Heart left ventricle (tissue), 16 donors: ENCODE measurements around the gene CAND2. TPM values are rescaled to one million over a fixed set of nuclear protein-coding genes. Genes with fewer than 3 reads are reported as not detected.

ENCODE experiments used
- ATAC-seq, 4 donors: fragments of 200-7000 bp; cut with Tn5 transposase; one replicate each; pipeline ENCODE4 v1.9.1; 2020 to 2022; ENCODE audit warnings: moderate library complexity in 4 of 4, mild to moderate bottlenecking in 3 of 4, moderate number of reproducible peaks in 1 of 4
- DNase-seq, 5 donors: peaks; one replicate each; pipeline ENCODE4 v3.0.0-alpha.2; 2020
- H3K27ac ChIP-seq, 12 donors: fragments of 200-600 bp; sonication (generic) in 4 of 12; one replicate each; pipeline versions ENCODE4 v1.5.0 to v1.8.0; 2016 to 2022; ENCODE audit warnings: mild to moderate bottlenecking in 2 of 12
- H3K27me3 ChIP-seq, 9 donors: fragments of 200-600 bp; sonication (generic) in 2 of 9; one replicate each; pipeline versions ENCODE4 v1.5.1 to v1.8.0; 2016 to 2022; ENCODE audit warnings: mild to moderate bottlenecking in 3 of 9
- H3K36me3 ChIP-seq, 9 donors: fragments of 200-600 bp; sonication (generic) in 2 of 9; one replicate each; pipeline versions ENCODE4 v1.5.0 to v1.8.0; 2018 to 2022; ENCODE audit warnings: mild to moderate bottlenecking in 2 of 9
- H3K4me1 ChIP-seq, 12 donors: fragments of 200-600 bp; sonication (generic) in 4 of 12; one replicate each; pipeline versions ENCODE4 v1.5.0 to v1.8.0; 2016 to 2022; ENCODE audit warnings: mild to moderate bottlenecking in 3 of 12
- H3K4me3 ChIP-seq, 12 donors: fragments of 200-600 bp; sonication (generic) in 4 of 12; one replicate each; pipeline versions ENCODE4 v1.5.0 to v1.8.0; 2017 to 2022; ENCODE audit warnings: mild to moderate bottlenecking in 9 of 12, moderate library complexity in 4 of 12
- H3K9me3 ChIP-seq, 12 donors: fragments of 200-600 bp; sonication (generic) in 4 of 12; one replicate each; pipeline versions ENCODE4 v1.5.0 to v1.8.0; 2016 to 2022; ENCODE audit warnings: mild to moderate bottlenecking in 1 of 12
- CTCF ChIP-seq, 12 donors: fragments of 200-600 bp; sonication (generic) in 4 of 12; IDR thresholded peaks; one replicate each; pipeline versions ENCODE4 v1.5.0 to v1.8.0; 2018 to 2022; ENCODE audit warnings: antibody characterized with exemption in 12 of 12, mild to moderate bottlenecking in 5 of 12
- POLR2A ChIP-seq, 2 donors: fragments of 450-650 bp; IDR thresholded peaks; one replicate each; pipeline ENCODE4 v1.6.1; 2017; ENCODE audit warnings: antibody characterized with exemption in 2 of 2, mild to moderate bottlenecking in 2 of 2, moderate library complexity in 2 of 2
- WGBS, 4 donors: extraction: QIAGEN DNeasy Blood & Tissue Kit in 2 of 4; methylation state at CpG; one replicate each; pipeline versions ENCODE4 v1.1.5 to v1.1.7; 2013 to 2018; 5-methylcytosine and 5-hydroxymethylcytosine counted together
- intact Hi-C, 10 donors: fragments of 100-400 bp; cut with DNase I; formaldehyde crosslinking; loops; one replicate each; pipeline versions ENCODE4 v1.11.1 to v1.14.2; 2022
- polyA plus RNA-seq, 2 donors: library from polyadenylated mRNA; stranded (reverse); fragments of 200-250 nt; gene quantifications; one replicate each; pipeline ENCODE4 v1.2.3, GENCODE V29; 2013
- total RNA-seq, 9 donors: library from RNA; depleted of rRNA in 2 of 9; stranded (reverse); fragments of >200 nt in 2 of 9; fragmentation: NEBNext Ultra II Directional in 3 of 9; extraction: Animal tissue kit (Norgen Biotek cat#: 25700) in 3 of 9; gene quantifications; one replicate each; pipeline versions ENCODE4 v1.1.0 to v1.2.4, GENCODE V29; 2016 to 2023
- donor health status: ischemic (EF 13 %, LVEDD 7.1; RV severe dilation, severe dysfunction).
- donor health status: healthy with polysubstance abuse.
- donor health status: DM: no; HTN: yes; CAD: no.
- donor health status: DM: no; HTN: no; CAD: no.
- donor health status: ischemic (EF 25% LVEDD 6.9; RV normal size, moderate dysfunction).
- donor health status: ischemic (EF 25% LVEDD 5.7; RV mildly dilated, moderate dysfunction).
- donor health status: healthy.
- donor health status: DM: yes; HTN: yes; CAD: no.
- donor health status: ischemic (EF 35%, LVEDD 5.7; RV mildly dilated, moderate dysfunction).
- donor health status: nonischemic (EF 11% LVEDD 7.7; RV severe dilation, severe dysfunction).
- donor health status: DM: yes; HTN: yes; CAD: no.
- donor health status: PGD.
- donor health status: ischemic (EF 29% LVEDD 5.4; RV normal size, mild dysfunction).
- donor health status: nonischemic (EF 23%, LVEDD 6.1; RV moderate dilation, normal function).

CAND2 gene
- total and polyA plus RNA-seq, 11 donors: 11.7 to 87.5 (median 67.2) TPM

GRCh38 chr3:12813967-12814366 is 17.5 kb downstream of the CAND2 start:
- H3K36me3 ChIP-seq: peaks cover 0 to 65% (median 54%) of the 10 kb centered on the region in 9 donors

GRCh38 chr3:12815078-12815477 is 18.6 kb downstream of the CAND2 start:
- TF ChIP-seq POLR2A (IDR thresholded peaks at IDR 0.05) (no peak), CTCF (IDR thresholded peaks at IDR 0.05) (no peak)
- H3K4me1 ChIP-seq: peaks cover 0 to 27% (median 8%) of the 10 kb centered on the region in 12 donors
- no peak overlapping the region for H3K4me3 ChIP-seq
- 90 to 93% (median 91%) methylated on average over 24 of the region's 24 CpGs for WGBS, 4 donors
- no peaks in the 10 kb centered on the region for H3K9me3 ChIP-seq
- H3K27me3 ChIP-seq: no peaks in the 10 kb centered on the region
- no peak for DNase-seq
- peaks cover 0 to 74% (median 63%) of the 10 kb centered on the region in 9 donors for H3K36me3 ChIP-seq
- intact Hi-C loops: no loop called here
- no peak overlapping the region for H3K27ac ChIP-seq
- no peak for ATAC-seq

More at GRCh38 chr3:12813967-12814366, 17.5 kb downstream of the CAND2 start:
- Histone ChIP-seq H3K27me3 (no peaks in the 10 kb centered on the region), H3K9me3 (no peaks in the 10 kb centered on the region), H3K27ac (no peak overlapping the region), H3K4me3 (no peak overlapping the region), H3K4me1 (peaks cover 0 to 38% (median 12%) of the 10 kb centered on the region in 12 donors)
- DNase-seq (no peak), ATAC-seq (no peak)
- 89 to 95% (median 92%) methylated on average over 6 of the region's 6 CpGs for WGBS, 4 donors
- intact Hi-C loops: no loop called here
- no peak for TF ChIP-seq POLR2A (IDR thresholded peaks at IDR 0.05)

GRCh38 chr3:12815719-12816118 is 19.2 kb downstream of the CAND2 start:
- Histone ChIP-seq H3K4me3 (no peak overlapping the region), H3K27ac (no peak overlapping the region), H3K27me3 (no peaks in the 10 kb centered on the region), H3K9me3 (no peaks in the 10 kb centered on the region), H3K36me3 (peaks cover 0 to 80% (median 69%) of the 10 kb centered on the region in 9 donors), H3K4me1 (peaks cover 0 to 21% (median 4%) of the 10 kb centered on the region in 12 donors)
- 76 to 93% (median 82%) methylated on average over 9 of the region's 9 CpGs for WGBS, 4 donors
- no peak for ATAC-seq
- TF ChIP-seq CTCF (IDR thresholded peaks at IDR 0.05) (no peak), POLR2A (IDR thresholded peaks at IDR 0.05) (no peak)
- DNase-seq: no peak
- intact Hi-C loops: no loop called here

- Histone ChIP-seq H3K27ac (peak overlapping the region in 2 of 12 donors; percentile 13 to 29), H3K9me3 (no peaks in the 10 kb centered on the region), H3K4me3 (no peak overlapping the region), H3K27me3 (no peaks in the 10 kb centered on the region), H3K4me1 (peaks cover 0 to 19% (median 2%) of the 10 kb centered on the region in 12 donors), H3K36me3 (peaks cover 0 to 89% (median 69%) of the 10 kb centered on the region in 9 donors)
- DNase-seq (peak in 1 of 5 donors; percentile 49), ATAC-seq (peak; percentile 26 to 47 (median 34))
- 77 to 87% (median 86%) methylated on average over 18 to 34 of the region's 34 CpGs for WGBS, 4 donors
- TF ChIP-seq CTCF (IDR thresholded peaks at IDR 0.05) (no peak), POLR2A (IDR thresholded peaks at IDR 0.05) (no peak)
- intact Hi-C loops: no loop called here
Measured at GRCh38 chr3:12816521-12817342, 20.3 kb downstream of the CAND2 start.
